Central memory CD8-positive, alpha-beta T cell (primary cell): ENCODE results near the gene TMEM116.

Source experiments
- ATAC-seq: fragments of 150-1000 bp; cut with Tn5 transposase; replicated peaks from 2 replicates; pipeline ENCODE4 v1.10.0; 2022; ENCODE audit warnings: mild to moderate bottlenecking, moderate FRiP score, moderate number of reproducible peaks; ENCODE audit not compliant: poor library complexity, severe bottlenecking; ENCODE audit errors: extremely low read depth
- DNase-seq, 2 donors: peaks; one replicate each; pipeline ENCODE4 v3.0.0; 2021; ENCODE audit warnings: low spot score in 2 of 2
- H3K27ac Mint-ChIP-seq: one replicate; pipeline ENCODE4 v1.8.0; 2022; ENCODE audit warnings: low read depth, mild to moderate bottlenecking, moderate library complexity, mixed read lengths
- H3K27me3 Mint-ChIP-seq: one replicate; pipeline ENCODE4 v1.8.0; 2022; ENCODE audit warnings: mixed read lengths
- H3K36me3 Mint-ChIP-seq: one replicate; pipeline ENCODE4 v1.8.0; 2022; ENCODE audit warnings: mild to moderate bottlenecking, moderate library complexity, mixed read lengths; ENCODE audit not compliant: insufficient read depth
- H3K4me1 Mint-ChIP-seq: one replicate; pipeline ENCODE4 v1.8.0; 2022; ENCODE audit warnings: mixed read lengths
- H3K4me3 Mint-ChIP-seq: one replicate; pipeline ENCODE4 v1.8.0; 2022; ENCODE audit warnings: mild to moderate bottlenecking, moderate library complexity, mixed read lengths
- H3K9me3 Mint-ChIP-seq: one replicate; pipeline ENCODE4 v1.8.0; 2022; ENCODE audit warnings: mixed read lengths

Gene TMEM116

DNA sequence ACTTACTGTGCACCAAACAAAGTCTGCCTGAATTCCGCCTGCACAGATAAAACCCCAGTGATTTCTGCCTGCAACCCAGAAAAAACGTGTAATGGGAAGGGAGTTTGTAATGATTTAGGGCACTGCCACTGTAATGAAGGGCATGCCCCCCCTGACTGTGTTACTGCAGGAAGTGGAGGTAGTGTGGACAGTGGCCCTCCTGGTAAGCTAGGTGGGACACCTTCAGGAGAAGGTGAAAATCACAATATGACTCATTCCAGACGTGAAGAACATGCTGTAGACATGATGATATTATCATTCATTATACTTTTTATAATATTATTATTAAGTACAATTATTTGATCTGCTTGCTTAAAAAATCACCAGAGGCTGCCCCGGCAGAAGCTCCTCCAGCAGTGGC is 111.8 kb downstream of the TMEM116 start:
- Mint-ChIP-seq H3K4me1 (peaks cover 7% of the 10 kb centered on the region), H3K9me3 (peaks cover 3% of the 10 kb centered on the region), H3K27ac (peak overlapping the region; percentile 36), H3K36me3 (peaks cover 6% of the 10 kb centered on the region), H3K27me3 (no peaks in the 10 kb centered on the region), H3K4me3 (no peak overlapping the region)
- ATAC-seq (no peak), DNase-seq (no peak)

DNA sequence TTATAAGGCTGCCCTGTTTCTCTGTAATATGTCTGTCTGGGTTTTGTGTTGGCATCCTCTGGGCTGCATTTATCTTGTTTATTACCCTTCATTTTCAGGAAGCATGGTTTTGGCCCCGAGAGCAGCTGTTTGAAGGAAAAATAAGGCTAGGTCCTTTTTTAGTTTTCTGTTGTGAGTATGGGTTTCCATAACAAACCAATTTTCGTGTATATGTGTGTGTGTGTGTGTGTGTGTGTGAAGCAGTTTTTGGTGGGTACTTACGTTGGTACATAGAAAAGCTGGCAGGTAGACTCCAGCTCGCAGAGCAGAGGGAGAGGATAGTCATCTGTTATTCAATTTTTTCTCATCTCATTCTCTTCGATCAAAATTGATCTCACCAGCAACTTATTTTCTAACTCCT is 118.4 kb downstream of the TMEM116 start:
- no peaks in the 10 kb centered on the region for H3K9me3 Mint-ChIP-seq
- H3K27ac Mint-ChIP-seq: peak overlapping the region; percentile 81
- no peak overlapping the region for H3K4me3 Mint-ChIP-seq
- H3K4me1 Mint-ChIP-seq: no peaks in the 10 kb centered on the region
- peaks cover 40% of the 10 kb centered on the region for H3K36me3 Mint-ChIP-seq
- no peak for DNase-seq
- no peak for ATAC-seq
- H3K27me3 Mint-ChIP-seq: no peaks in the 10 kb centered on the region

DNA sequence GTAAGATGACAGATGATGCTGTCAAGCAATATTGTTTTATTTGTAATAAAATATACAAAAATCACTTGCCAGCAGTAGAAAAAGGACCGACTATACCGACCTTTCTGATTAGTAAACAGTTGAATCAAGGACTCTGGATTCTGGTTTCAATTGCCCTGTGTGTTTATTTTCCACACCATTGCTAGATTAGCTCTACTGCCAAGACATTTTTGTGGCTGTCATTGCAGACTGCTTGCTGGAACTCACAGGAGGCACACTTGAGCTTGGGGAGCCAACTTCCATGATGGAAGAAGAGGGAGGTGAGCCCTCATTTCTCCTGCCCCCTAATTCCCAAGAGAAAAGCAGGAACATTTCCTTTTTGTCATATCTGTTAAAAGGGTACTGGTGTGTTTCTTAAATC is 119.7 kb downstream of the TMEM116 start:
- ATAC-seq (no peak), DNase-seq (no peak)
- H3K27me3 Mint-ChIP-seq: no peaks in the 10 kb centered on the region

DNA sequence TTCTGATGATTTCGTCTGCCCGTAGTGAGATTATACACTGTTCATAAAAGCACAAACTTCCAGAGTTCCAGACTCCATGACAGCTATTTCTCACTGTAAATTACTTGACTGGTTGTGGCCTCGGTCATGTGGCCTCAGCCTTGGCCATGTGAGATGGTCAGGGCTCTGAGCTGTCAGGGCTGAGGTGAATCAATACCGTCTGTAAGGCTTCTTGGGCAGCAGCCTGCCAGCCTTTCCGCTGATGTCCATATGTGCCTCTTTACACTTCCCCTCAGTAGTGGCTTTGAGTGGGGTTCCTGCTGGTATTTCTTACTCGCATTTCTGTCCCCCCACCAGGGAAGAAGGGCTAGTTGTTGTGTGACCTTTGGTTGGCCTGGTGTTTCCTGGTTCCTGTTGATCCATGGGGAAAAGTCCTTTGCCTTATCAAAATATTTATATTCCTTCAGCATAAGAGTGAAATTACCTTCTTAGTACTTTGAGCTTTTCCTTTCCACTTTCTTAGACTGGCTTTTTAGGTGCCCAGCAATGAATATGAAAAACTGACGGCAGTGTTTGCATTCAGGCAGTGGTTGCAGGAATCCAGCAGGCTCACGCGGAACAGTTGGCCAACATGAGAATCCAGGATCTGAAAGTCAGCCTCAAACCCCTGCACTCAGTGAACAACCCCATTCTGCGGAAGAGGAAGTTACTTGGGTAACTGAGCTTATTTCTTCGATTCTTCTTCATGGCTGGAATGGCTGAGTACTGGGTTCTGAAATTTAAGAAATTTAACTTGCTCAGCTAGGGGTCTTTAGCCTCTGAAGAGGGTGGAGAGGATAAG is 124.8 kb downstream of the TMEM116 start:
- no peak overlapping the region for H3K27ac Mint-ChIP-seq
- ATAC-seq (no peak), DNase-seq (no peak)
- no peak overlapping the region for H3K4me3 Mint-ChIP-seq
- no peaks in the 10 kb centered on the region for H3K27me3 Mint-ChIP-seq
- no peaks in the 10 kb centered on the region for H3K4me1 Mint-ChIP-seq
- no peaks in the 10 kb centered on the region for H3K9me3 Mint-ChIP-seq
- peaks cover 64% of the 10 kb centered on the region for H3K36me3 Mint-ChIP-seq

More for the DNA sequence above, 119.7 kb downstream of the TMEM116 start:
- H3K36me3 Mint-ChIP-seq: peaks cover 44% of the 10 kb centered on the region
- H3K4me3 Mint-ChIP-seq: no peak overlapping the region
- no peak overlapping the region for H3K27ac Mint-ChIP-seq
- H3K4me1 Mint-ChIP-seq: no peaks in the 10 kb centered on the region
- H3K9me3 Mint-ChIP-seq: no peaks in the 10 kb centered on the region

DNA sequence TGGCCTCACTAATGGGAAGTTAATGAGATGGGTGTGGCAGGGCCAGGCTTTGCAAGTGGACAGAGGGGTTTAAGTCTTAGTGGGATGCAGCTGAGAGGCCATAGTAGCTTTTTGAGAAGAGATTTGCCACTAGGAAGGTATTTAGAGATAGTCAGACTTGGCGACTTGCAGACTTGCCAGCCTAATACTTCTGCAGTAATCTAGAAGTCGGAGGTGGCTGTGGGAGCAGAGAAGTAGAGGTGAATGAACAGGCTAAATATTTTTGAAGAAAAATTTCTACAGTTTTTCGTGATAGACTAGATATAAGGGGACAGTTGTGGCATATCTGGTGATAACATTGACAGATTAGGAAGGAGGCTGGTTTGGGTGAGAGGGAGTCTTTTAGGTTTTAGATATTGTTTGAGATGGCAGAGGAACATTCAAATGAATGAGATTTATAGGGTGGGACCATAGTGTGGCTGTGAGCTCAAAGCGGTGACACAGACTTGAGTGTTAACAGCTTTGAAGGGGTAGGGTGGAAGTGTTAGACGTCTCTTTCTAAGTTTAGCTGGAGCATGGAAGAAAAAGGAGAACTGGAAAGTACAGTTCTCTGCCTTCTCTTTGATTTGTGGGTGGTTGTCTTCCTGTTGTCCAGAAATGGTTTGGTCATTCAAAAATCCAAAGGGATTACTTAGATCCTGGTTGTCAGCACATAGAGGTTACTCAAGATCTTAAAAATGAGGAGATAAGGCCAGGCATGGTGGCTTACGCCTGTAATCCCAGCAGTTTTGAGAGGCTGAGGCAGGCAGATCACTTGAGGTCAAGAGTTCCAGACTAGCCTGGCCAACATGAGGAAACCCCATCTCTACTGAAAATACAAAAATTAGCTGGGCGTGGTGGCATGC is 126.1 kb downstream of the TMEM116 start:
- no peak for DNase-seq
- Mint-ChIP-seq H3K4me3 (no peak overlapping the region), H3K27ac (peak overlapping the region; percentile 47), H3K9me3 (no peaks in the 10 kb centered on the region), H3K36me3 (peaks cover 62% of the 10 kb centered on the region), H3K27me3 (no peaks in the 10 kb centered on the region), H3K4me1 (no peaks in the 10 kb centered on the region)
- ATAC-seq: no peak

DNA sequence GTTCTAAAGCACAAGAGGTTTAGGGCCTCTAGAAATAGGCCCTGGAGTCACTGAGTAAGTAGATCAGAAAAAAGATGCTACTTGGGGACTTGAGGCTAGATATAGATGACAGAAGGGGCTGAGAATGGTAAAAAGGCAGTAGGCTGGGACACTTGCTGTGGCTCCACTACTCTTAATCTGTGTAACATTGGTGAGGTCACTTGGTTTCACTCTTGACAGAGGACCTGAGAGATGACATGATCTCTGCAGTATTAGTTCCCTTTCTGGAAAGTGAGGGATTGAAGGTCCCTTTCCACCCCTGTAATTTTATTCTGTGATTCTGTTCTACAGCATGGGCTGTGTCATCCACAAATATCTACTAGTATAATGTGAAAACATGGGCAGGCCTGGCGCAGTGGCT is 131.2 kb downstream of the TMEM116 start:
- H3K36me3 Mint-ChIP-seq: peaks cover 57% of the 10 kb centered on the region
- H3K27ac Mint-ChIP-seq: no peak overlapping the region
- no peak for ATAC-seq
- H3K9me3 Mint-ChIP-seq: no peaks in the 10 kb centered on the region
- H3K4me1 Mint-ChIP-seq: no peaks in the 10 kb centered on the region
- H3K27me3 Mint-ChIP-seq: no peaks in the 10 kb centered on the region
- H3K4me3 Mint-ChIP-seq: no peak overlapping the region
- DNase-seq: no peak
